WTC11 (cell line): ENCODE results near the gene MTARC1. TPM values are rescaled to one million over a fixed set of nuclear protein-coding genes. Genes with fewer than 3 reads are reported as not detected.

Experiments used
- ATAC-seq: fragments of 200-7000 bp; cut with Tn5 transposase; 2 replicates; pipeline ENCODE4 v1.10.0; 2021; ENCODE audit warnings: mild to moderate bottlenecking, moderate library complexity
- CTCF ChIA-PET: fragments of 300-600 bp; sonication (Branson Sonifier 250); formaldehyde crosslinking; loops from one replicate; lab custom pipeline; 2021; ENCODE audit warnings: antibody characterized with exemption; lab: Charles Lee
- POLR2A ChIA-PET: fragments of 350-600 bp; sonication (Branson Sonifier 250); formaldehyde crosslinking; loops from one replicate; lab custom pipeline; 2021; ENCODE audit warnings: antibody characterized with exemption; lab: Charles Lee
- DNase-seq: peaks from one replicate; pipeline ENCODE4 v3.0.0; 2021; ENCODE audit warnings: low spot score
- H3K27ac Mint-ChIP-seq: 2 replicates; pipeline ENCODE4 v1.8.0; 2021; ENCODE audit warnings: mixed read lengths
- H3K27me3 Mint-ChIP-seq: 2 replicates; pipeline ENCODE4 v1.8.0; 2021; ENCODE audit warnings: low read depth, mild to moderate bottlenecking, moderate library complexity, mixed read lengths
- H3K36me3 Mint-ChIP-seq: 2 replicates; pipeline ENCODE4 v1.8.0; 2021; ENCODE audit warnings: mixed read lengths
- H3K4me1 Mint-ChIP-seq: 2 replicates; pipeline ENCODE4 v1.8.0; 2022; ENCODE audit warnings: mixed read lengths
- H3K4me3 Mint-ChIP-seq: 2 replicates; pipeline ENCODE4 v1.8.0; 2021; ENCODE audit warnings: mild to moderate bottlenecking, moderate library complexity, mixed read lengths
- H3K9me3 Mint-ChIP-seq: 2 replicates; pipeline ENCODE4 v1.8.0; 2021; ENCODE audit warnings: mixed read lengths
- CBFB ChIP-seq: sonication (generic); formaldehyde crosslinking; IDR thresholded peaks from 2 replicates; pipeline ENCODE4 v1.8.1; 2022; ENCODE audit warnings: mild to moderate bottlenecking, low read depth, missing genetic modification reagents
- CREB1 ChIP-seq: sonication (generic); formaldehyde crosslinking; IDR thresholded peaks from 2 replicates; pipeline ENCODE4 v1.8.0; 2023; ENCODE audit warnings: mild to moderate bottlenecking, missing genetic modification reagents
- ETV6 ChIP-seq: sonication (generic); formaldehyde crosslinking; IDR thresholded peaks from 2 replicates; pipeline ENCODE4 v1.8.1; 2022; ENCODE audit warnings: mild to moderate bottlenecking, missing genetic modification reagents
- NFE2L1 ChIP-seq: sonication (generic); formaldehyde crosslinking; IDR thresholded peaks from 2 replicates; pipeline ENCODE4 v1.8.1; 2023; ENCODE audit warnings: missing genetic modification reagents
- SMAD3 ChIP-seq: sonication (generic); formaldehyde crosslinking; IDR thresholded peaks from 2 replicates; pipeline ENCODE4 v1.8.0; 2022; ENCODE audit warnings: missing genetic modification reagents, mild to moderate bottlenecking, borderline replicate concordance
- TP53 ChIP-seq: sonication (generic); formaldehyde crosslinking; IDR thresholded peaks from 2 replicates; pipeline ENCODE4 v1.8.1; 2023; ENCODE audit warnings: mild to moderate bottlenecking, missing genetic modification reagents
- ZNF219 ChIP-seq: sonication (generic); formaldehyde crosslinking; IDR thresholded peaks from 2 replicates; pipeline ENCODE4 v1.8.0; 2023; ENCODE audit warnings: missing genetic modification reagents, mild to moderate bottlenecking, borderline replicate concordance
- ZNF671 ChIP-seq: fragments of 250-450 bp; sonication (Bioruptor Pico); IDR thresholded peaks from 2 replicates; pipeline ENCODE4 v1.8.0; 2021; ENCODE audit warnings: mild to moderate bottlenecking
- total RNA-seq: library from RNA; stranded (reverse); gene quantifications from 3 replicates; pipeline ENCODE4 v1.2.3, GENCODE V29; 2021
- TF ChIP-seq, protein P1 (sequence below): sonication (generic); formaldehyde crosslinking; conservative IDR thresholded peaks from 2 replicates; pipeline ENCODE4 v1.8.1; 2023; ENCODE audit warnings: mild to moderate bottlenecking, low read depth, missing genetic modification reagents, moderate library complexity
- TF ChIP-seq, protein P2 (sequence below): sonication (generic); formaldehyde crosslinking; IDR thresholded peaks from 2 replicates; pipeline ENCODE4 v1.8.1; 2022; ENCODE audit warnings: mild to moderate bottlenecking, missing genetic modification reagents, moderate library complexity, borderline replicate concordance
- TF ChIP-seq, protein P3 (sequence below): sonication (generic); formaldehyde crosslinking; IDR thresholded peaks from 2 replicates; pipeline ENCODE4 v1.8.0; 2022; ENCODE audit warnings: mild to moderate bottlenecking, missing genetic modification reagents
- TF ChIP-seq, protein P4 (sequence below): fragments of 250-450 bp; sonication (Bioruptor Pico); IDR thresholded peaks from 2 replicates; pipeline ENCODE4 v1.9.0; 2021; ENCODE audit warnings: mild to moderate bottlenecking, borderline replicate concordance
- TF ChIP-seq, protein P5 (sequence below): sonication (generic); formaldehyde crosslinking; IDR thresholded peaks from 2 replicates; pipeline ENCODE4 v1.8.1; 2023; ENCODE audit warnings: mild to moderate bottlenecking, missing genetic modification reagents, borderline replicate concordance
- TF ChIP-seq, protein P6 (sequence below): sonication (generic); formaldehyde crosslinking; IDR thresholded peaks from 2 replicates; pipeline ENCODE4 v1.8.1; 2023; ENCODE audit warnings: mild to moderate bottlenecking, missing genetic modification reagents, moderate library complexity
- TF ChIP-seq, protein P7 (sequence below): fragments of 250-450 bp; sonication (Bioruptor Pico); IDR thresholded peaks from 2 replicates; pipeline ENCODE4 v1.9.0; 2021; ENCODE audit warnings: mild to moderate bottlenecking

The MTARC1 gene
- total RNA-seq, 1 experiment from 2014 or later: 25.8 TPM

DNA sequence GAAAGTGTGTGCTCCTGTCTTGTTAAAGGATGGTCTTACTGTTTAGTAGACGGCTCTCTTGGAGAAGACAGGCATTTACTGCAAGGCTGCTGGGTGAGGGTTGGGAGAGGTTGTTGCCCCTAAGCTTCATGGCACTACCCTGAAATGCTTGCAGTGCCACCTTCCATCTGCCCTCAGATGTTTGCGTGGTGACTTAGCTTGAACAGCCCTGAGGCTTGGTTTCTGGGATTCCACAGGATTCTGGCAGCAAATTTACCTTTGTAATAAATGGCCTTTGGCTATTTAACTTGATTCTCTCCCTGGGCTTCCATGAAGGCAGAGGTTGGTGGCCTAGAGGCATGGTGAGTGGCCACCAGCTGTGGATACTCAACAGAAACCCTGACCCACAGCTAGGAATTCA lies 11.6 kb downstream of the MTARC1 start (continued):
- TF ChIP-seq, protein P1, sequence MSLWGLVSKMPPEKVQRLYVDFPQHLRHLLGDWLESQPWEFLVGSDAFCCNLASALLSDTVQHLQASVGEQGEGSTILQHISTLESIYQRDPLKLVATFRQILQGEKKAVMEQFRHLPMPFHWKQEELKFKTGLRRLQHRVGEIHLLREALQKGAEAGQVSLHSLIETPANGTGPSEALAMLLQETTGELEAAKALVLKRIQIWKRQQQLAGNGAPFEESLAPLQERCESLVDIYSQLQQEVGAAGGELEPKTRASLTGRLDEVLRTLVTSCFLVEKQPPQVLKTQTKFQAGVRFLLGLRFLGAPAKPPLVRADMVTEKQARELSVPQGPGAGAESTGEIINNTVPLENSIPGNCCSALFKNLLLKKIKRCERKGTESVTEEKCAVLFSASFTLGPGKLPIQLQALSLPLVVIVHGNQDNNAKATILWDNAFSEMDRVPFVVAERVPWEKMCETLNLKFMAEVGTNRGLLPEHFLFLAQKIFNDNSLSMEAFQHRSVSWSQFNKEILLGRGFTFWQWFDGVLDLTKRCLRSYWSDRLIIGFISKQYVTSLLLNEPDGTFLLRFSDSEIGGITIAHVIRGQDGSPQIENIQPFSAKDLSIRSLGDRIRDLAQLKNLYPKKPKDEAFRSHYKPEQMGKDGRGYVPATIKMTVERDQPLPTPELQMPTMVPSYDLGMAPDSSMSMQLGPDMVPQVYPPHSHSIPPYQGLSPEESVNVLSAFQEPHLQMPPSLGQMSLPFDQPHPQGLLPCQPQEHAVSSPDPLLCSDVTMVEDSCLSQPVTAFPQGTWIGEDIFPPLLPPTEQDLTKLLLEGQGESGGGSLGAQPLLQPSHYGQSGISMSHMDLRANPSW: no peak
- TF ChIP-seq TP53 (CRISPR knock-in tag) (no peak), SMAD3 (no peak), ETV6 (no peak), ZNF671 (CRISPR knock-in tag) (no peak), CREB1 (CRISPR knock-in tag) (no peak)
- TF ChIP-seq, protein P2, sequence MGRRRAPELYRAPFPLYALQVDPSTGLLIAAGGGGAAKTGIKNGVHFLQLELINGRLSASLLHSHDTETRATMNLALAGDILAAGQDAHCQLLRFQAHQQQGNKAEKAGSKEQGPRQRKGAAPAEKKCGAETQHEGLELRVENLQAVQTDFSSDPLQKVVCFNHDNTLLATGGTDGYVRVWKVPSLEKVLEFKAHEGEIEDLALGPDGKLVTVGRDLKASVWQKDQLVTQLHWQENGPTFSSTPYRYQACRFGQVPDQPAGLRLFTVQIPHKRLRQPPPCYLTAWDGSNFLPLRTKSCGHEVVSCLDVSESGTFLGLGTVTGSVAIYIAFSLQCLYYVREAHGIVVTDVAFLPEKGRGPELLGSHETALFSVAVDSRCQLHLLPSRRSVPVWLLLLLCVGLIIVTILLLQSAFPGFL (CRISPR knock-in tag): no peak
- TF ChIP-seq, protein P3, sequence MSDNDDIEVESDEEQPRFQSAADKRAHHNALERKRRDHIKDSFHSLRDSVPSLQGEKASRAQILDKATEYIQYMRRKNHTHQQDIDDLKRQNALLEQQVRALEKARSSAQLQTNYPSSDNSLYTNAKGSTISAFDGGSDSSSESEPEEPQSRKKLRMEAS (CRISPR knock-in tag): no peak
- TF ChIP-seq, protein P4, sequence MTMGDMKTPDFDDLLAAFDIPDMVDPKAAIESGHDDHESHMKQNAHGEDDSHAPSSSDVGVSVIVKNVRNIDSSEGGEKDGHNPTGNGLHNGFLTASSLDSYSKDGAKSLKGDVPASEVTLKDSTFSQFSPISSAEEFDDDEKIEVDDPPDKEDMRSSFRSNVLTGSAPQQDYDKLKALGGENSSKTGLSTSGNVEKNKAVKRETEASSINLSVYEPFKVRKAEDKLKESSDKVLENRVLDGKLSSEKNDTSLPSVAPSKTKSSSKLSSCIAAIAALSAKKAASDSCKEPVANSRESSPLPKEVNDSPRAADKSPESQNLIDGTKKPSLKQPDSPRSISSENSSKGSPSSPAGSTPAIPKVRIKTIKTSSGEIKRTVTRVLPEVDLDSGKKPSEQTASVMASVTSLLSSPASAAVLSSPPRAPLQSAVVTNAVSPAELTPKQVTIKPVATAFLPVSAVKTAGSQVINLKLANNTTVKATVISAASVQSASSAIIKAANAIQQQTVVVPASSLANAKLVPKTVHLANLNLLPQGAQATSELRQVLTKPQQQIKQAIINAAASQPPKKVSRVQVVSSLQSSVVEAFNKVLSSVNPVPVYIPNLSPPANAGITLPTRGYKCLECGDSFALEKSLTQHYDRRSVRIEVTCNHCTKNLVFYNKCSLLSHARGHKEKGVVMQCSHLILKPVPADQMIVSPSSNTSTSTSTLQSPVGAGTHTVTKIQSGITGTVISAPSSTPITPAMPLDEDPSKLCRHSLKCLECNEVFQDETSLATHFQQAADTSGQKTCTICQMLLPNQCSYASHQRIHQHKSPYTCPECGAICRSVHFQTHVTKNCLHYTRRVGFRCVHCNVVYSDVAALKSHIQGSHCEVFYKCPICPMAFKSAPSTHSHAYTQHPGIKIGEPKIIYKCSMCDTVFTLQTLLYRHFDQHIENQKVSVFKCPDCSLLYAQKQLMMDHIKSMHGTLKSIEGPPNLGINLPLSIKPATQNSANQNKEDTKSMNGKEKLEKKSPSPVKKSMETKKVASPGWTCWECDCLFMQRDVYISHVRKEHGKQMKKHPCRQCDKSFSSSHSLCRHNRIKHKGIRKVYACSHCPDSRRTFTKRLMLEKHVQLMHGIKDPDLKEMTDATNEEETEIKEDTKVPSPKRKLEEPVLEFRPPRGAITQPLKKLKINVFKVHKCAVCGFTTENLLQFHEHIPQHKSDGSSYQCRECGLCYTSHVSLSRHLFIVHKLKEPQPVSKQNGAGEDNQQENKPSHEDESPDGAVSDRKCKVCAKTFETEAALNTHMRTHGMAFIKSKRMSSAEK: no peak
- TF ChIP-seq, protein P5, sequence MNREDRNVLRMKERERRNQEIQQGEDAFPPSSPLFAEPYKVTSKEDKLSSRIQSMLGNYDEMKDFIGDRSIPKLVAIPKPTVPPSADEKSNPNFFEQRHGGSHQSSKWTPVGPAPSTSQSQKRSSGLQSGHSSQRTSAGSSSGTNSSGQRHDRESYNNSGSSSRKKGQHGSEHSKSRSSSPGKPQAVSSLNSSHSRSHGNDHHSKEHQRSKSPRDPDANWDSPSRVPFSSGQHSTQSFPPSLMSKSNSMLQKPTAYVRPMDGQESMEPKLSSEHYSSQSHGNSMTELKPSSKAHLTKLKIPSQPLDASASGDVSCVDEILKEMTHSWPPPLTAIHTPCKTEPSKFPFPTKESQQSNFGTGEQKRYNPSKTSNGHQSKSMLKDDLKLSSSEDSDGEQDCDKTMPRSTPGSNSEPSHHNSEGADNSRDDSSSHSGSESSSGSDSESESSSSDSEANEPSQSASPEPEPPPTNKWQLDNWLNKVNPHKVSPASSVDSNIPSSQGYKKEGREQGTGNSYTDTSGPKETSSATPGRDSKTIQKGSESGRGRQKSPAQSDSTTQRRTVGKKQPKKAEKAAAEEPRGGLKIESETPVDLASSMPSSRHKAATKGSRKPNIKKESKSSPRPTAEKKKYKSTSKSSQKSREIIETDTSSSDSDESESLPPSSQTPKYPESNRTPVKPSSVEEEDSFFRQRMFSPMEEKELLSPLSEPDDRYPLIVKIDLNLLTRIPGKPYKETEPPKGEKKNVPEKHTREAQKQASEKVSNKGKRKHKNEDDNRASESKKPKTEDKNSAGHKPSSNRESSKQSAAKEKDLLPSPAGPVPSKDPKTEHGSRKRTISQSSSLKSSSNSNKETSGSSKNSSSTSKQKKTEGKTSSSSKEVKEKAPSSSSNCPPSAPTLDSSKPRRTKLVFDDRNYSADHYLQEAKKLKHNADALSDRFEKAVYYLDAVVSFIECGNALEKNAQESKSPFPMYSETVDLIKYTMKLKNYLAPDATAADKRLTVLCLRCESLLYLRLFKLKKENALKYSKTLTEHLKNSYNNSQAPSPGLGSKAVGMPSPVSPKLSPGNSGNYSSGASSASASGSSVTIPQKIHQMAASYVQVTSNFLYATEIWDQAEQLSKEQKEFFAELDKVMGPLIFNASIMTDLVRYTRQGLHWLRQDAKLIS: no peak

DNA sequence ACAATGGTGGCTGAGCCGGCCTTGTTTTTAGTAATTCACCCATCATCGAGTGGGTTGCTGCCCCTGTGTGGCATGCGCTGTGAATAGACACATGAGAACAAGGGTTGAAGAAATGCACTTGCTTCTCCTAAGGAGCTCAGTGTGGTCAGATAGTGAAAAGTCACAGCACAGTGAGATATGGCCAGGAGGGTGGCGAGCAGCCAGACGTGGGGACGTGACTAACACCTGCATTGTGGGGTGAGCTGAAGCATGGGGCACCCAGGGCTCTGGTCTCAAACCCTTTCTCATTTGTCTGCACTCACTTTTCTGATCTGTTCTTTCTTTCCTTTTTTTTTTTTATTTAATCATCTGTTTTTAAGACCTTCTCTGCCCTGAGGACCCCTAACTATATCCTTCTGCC lies 13.5 kb downstream of the MTARC1 start:
- ChIA-PET POLR2A (no interaction called here), CTCF (interaction anchor here (1.0 to 2.0 kb wide), 5 partner anchors 10 to 520 kb away, joined by 3 to 7 read pairs (median 4); no protein-coding TSS in a partner anchor)
- H3K27ac Mint-ChIP-seq: no peak overlapping the region
- ATAC-seq: no peak
- no peak for DNase-seq
- H3K36me3 Mint-ChIP-seq: peaks cover 39% of the 10 kb centered on the region
- H3K4me3 Mint-ChIP-seq: no peak overlapping the region
- H3K27me3 Mint-ChIP-seq: no peaks in the 10 kb centered on the region
- TF ChIP-seq, protein P6, sequence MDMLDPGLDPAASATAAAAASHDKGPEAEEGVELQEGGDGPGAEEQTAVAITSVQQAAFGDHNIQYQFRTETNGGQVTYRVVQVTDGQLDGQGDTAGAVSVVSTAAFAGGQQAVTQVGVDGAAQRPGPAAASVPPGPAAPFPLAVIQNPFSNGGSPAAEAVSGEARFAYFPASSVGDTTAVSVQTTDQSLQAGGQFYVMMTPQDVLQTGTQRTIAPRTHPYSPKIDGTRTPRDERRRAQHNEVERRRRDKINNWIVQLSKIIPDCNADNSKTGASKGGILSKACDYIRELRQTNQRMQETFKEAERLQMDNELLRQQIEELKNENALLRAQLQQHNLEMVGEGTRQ (CRISPR knock-in tag): no peak
- no peak for TF ChIP-seq CBFB (CRISPR knock-in tag)
- TF ChIP-seq, protein P7, sequence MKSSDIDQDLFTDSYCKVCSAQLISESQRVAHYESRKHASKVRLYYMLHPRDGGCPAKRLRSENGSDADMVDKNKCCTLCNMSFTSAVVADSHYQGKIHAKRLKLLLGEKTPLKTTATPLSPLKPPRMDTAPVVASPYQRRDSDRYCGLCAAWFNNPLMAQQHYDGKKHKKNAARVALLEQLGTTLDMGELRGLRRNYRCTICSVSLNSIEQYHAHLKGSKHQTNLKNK (CRISPR knock-in tag): no peak
- TF ChIP-seq NFE2L1 (CRISPR knock-in tag): no peak
- no peak for TF ChIP-seq ZNF219 (CRISPR knock-in tag)
- no peaks in the 10 kb centered on the region for H3K9me3 Mint-ChIP-seq
- H3K4me1 Mint-ChIP-seq: no peaks in the 10 kb centered on the region; the same call in 1 of the 2 replicates
